Activated CD4-positive, alpha-beta T cell treated with anti-CD3 and anti-CD28 coated beads, Interleukin-2, amount 50 U/mL, for 24 hours (primary cell): Measurements from ENCODE around the gene EPO.

Source experiments
- DNase-seq, 2 donors: peaks; one replicate each; pipeline ENCODE4 v3.0.0-alpha.2; 2020; ENCODE audit warnings: low read depth in 1 of 2, low spot score in 1 of 2

Gene EPO

GRCh38 chr7:100720279-100720670 is at the start of gene EPO:
TSS of gene EPO (plus strand) at chr7:100720468. CDS start at chr7:100720981, 513 bp downstream.
- DNase-seq = no peak

- no peak for DNase-seq
Measured at GRCh38 chr7:100671353-100672327, 48.6 kb upstream of the EPO start.

- DNase-seq = peak; percentile 98 to 99
Measured at GRCh38 chr7:100673302-100673941, 46.8 kb upstream of the EPO start, which contains the start of gene GNB2. TSS of gene GNB2 (plus strand) at chr7:100673740. CDS start at chr7:100676266, 2,526 bp downstream.

GRCh38 chr7:100673942-100674410 is 46.3 kb upstream of the EPO start:
- DNase-seq = no peak

- no peak for DNase-seq
Measured at GRCh38 chr7:100674411-100675104, 45.7 kb upstream of the EPO start.

- no peak for DNase-seq
Measured at GRCh38 chr7:100675105-100675451, 45.2 kb upstream of the EPO start.

- DNase-seq = peak; percentile 46 to 69
Measured at GRCh38 chr7:100675581-100676350, 44.5 kb upstream of the EPO start.

GRCh38 chr7:100676501-100677306 is 43.6 kb upstream of the EPO start:
- no peak for DNase-seq

GRCh38 chr7:100677308-100678267 is 42.7 kb upstream of the EPO start:
- DNase-seq = no peak

GRCh38 chr7:100678291-100678984 is 41.8 kb upstream of the EPO start:
- no peak for DNase-seq

- no peak for DNase-seq
Measured at GRCh38 chr7:100679129-100679926, 40.9 kb upstream of the EPO start.

- DNase-seq = no peak
Measured at GRCh38 chr7:100679927-100680575, 40.2 kb upstream of the EPO start.

- DNase-seq = no peak
Measured at GRCh38 chr7:100680576-100681271, 39.5 kb upstream of the EPO start.

- DNase-seq = no peak
Measured at GRCh38 chr7:100681491-100682227, 38.6 kb upstream of the EPO start.

- no peak for DNase-seq
Measured at GRCh38 chr7:100682228-100682741, 38.0 kb upstream of the EPO start.
